ENCODE measurements around the gene SRR. TPM values are rescaled to one million over a fixed set of nuclear protein-coding genes. Genes with fewer than 3 reads are reported as not detected.
A peak's percentile ranks its signal among the peaks of the same experiment; 100 is the strongest.

Gene SRR
- total and polyA plus RNA-seq, 10 of the 15 experiments (the other 5 are each of a cell fraction or from before 2014, with no cell fraction given): 11.7 to 33.9 (median 20.2) TPM

DNA sequence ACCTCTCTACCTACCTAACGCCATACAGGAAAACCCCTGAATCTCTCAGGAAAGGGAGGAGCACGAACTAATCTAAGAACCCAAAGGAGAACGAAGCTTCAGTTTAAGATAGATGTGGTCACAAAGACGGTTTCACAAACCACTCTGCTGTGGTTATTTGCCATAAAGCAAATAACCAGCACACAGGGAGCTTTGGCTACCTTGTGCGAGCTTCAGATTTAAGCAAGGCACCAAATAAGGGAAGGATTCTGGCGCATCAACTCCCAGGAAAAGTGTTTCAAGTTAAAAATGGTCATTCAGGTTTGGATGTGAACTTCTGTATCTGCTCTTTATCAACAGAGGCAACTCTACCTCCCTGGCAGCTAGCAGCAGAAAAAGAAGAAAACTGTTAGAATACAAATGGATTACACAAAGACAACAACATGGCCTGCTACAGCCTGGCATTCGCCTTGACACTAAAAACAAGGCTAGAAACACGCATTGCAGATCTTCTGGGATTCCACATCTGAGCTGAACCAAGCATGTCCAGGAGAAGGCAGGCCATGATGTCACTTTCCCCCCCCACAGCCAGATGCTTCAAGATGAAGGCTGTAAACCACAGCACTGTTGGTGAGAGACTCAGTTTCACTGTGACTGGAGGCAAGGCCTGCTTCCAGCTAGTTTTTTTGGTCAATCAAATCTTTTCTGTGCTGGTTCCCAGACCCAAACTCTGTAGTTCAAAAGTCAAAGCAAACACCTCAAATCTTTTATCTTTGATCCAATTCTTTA lies 43.8 kb upstream of the SRR start (continued):
- TF ChIP-seq POLR2A (IDR thresholded peaks at IDR 0.05; ENCODE audit: low read depth, low read length) (peak; percentile 61), GATAD2B (conservative IDR thresholded peaks at IDR 0.05; ENCODE audit: low read depth) (peak; percentile 51; the same call in 1 of the 2 replicates)
- TF ChIP-seq, protein P1, sequence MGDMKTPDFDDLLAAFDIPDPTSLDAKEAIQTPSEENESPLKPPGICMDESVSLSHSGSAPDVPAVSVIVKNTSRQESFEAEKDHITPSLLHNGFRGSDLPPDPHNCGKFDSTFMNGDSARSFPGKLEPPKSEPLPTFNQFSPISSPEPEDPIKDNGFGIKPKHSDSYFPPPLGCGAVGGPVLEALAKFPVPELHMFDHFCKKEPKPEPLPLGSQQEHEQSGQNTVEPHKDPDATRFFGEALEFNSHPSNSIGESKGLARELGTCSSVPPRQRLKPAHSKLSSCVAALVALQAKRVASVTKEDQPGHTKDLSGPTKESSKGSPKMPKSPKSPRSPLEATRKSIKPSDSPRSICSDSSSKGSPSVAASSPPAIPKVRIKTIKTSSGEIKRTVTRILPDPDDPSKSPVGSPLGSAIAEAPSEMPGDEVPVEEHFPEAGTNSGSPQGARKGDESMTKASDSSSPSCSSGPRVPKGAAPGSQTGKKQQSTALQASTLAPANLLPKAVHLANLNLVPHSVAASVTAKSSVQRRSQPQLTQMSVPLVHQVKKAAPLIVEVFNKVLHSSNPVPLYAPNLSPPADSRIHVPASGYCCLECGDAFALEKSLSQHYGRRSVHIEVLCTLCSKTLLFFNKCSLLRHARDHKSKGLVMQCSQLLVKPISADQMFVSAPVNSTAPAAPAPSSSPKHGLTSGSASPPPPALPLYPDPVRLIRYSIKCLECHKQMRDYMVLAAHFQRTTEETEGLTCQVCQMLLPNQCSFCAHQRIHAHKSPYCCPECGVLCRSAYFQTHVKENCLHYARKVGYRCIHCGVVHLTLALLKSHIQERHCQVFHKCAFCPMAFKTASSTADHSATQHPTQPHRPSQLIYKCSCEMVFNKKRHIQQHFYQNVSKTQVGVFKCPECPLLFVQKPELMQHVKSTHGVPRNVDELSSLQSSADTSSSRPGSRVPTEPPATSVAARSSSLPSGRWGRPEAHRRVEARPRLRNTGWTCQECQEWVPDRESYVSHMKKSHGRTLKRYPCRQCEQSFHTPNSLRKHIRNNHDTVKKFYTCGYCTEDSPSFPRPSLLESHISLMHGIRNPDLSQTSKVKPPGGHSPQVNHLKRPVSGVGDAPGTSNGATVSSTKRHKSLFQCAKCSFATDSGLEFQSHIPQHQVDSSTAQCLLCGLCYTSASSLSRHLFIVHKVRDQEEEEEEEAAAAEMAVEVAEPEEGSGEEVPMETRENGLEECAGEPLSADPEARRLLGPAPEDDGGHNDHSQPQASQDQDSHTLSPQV (IDR thresholded peaks at IDR 0.05): peak; percentile 80

DNA sequence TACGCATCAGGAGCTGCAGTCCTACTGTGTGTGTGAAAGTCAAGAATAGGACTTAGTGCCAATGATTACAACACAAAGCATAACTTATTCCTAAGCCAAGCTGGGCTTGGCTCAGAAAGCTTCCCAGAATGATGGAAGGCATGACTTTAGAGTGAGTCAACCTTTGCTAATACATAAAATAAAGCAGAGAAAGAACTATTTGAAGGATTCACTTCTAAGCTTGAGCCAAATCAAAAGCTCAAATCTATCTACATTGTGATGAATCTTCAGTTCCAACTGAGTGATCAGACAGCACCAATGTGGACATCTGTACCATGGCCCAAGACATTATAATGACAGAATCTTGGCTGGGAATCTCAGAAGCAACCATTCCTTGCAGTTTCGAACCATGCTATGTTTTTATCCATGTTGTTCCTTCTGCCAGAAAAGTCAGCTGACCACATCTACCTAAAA lies 41.6 kb upstream of the SRR start:
- Histone ChIP-seq H3K4me1 (ENCODE audit: control insufficient read depth, insufficient read depth, low read length) (peaks cover 77% of the 10 kb centered on the region), H3K36me3 (ENCODE audit: control insufficient read depth in 2 of 2, insufficient read depth in 2 of 2, low read length in 1 of 2) (peaks cover 0 to 8% of the 10 kb centered on the region in 2 experiments; a peak in 1 of 4 replicates), H2AFZ (ENCODE audit: control insufficient read depth, low read depth, low read length) (no peak overlapping the region), H3K27me3 (replicated peaks in 1 of 2; ENCODE audit: control insufficient read depth in 2 of 2, insufficient read depth in 2 of 2, low read length in 1 of 2) (no peaks in the 10 kb centered on the region), H4K20me1 (ENCODE audit: control insufficient read depth, insufficient read depth) (no peaks in the 10 kb centered on the region), H3K9ac (ENCODE audit: control insufficient read depth, insufficient read depth, low read length) (no peak overlapping the region), H3K79me2 (ENCODE audit: control insufficient read depth, insufficient read depth, low read length) (peaks cover 50% of the 10 kb centered on the region), H3K27ac (ENCODE audit: control insufficient read depth, insufficient read depth) (peak overlapping the region; percentile 99), H3K9me3 (replicated peaks; ENCODE audit: control insufficient read depth, insufficient read depth, low read length) (no peaks in the 10 kb centered on the region), H3K4me2 (ENCODE audit: control insufficient read depth, insufficient read depth) (peak overlapping the region; percentile 22; the same call in 1 of the 2 replicates), H3K4me3 (no peak overlapping the region)
- no peak for FAIRE-seq
- POLR2A ChIA-PET: interaction anchor here (0.8 to 8.8 kb wide), 4 partner anchors 9 to 173 kb away, joined by 3 to 69 read pairs (median 20); partner anchors contain the start of genes SMG6 and SRR
- in situ Hi-C loops (cut with MboI): no loop called here
- WGBS (ENCODE audit: insufficient coverage, insufficient replicate concordance, low lambda C conversion rate, missing lambda C conversion rate): 92% methylated on average over 2 of the region's 2 CpGs
- no peak for DNase-seq (ENCODE audit: low read depth, low spot score)
- no TSS peak for BruUV-seq (replicated peaks)
- RAD21 ChIA-PET (ENCODE audit: unreplicated experiment): interaction anchor here (1.0 to 7.2 kb wide), 6 partner anchors 16 to 205 kb away, joined by 4 to 61 read pairs (median 15); partner anchors contain the start of gene HIC1
- no peak for ATAC-seq
- SMC1A ChIA-PET (ENCODE audit: uncharacterized antibody, unreplicated experiment): interaction anchor here (0.8 to 10.4 kb wide), 6 partner anchors 8 to 173 kb away, joined by 4 to 149 read pairs (median 28); no protein-coding TSS in a partner anchor
- TF ChIP-seq BRCA1 (IDR thresholded peaks at IDR 0.05; ENCODE audit: low read depth, low read length) (no peak), RAD51 (IDR thresholded peaks at IDR 0.05) (no peak), NRF1 (conservative IDR thresholded peaks at IDR 0.05; ENCODE audit: low read depth, low read length) (no peak), MYC (IDR thresholded peaks at IDR 0.05; ENCODE audit: insufficient read depth, insufficient read length, insufficient replicate concordance, low read length, severe bottlenecking) (no peak), MEF2B (IDR thresholded peaks at IDR 0.05; ENCODE audit: partially characterized antibody, poor library complexity, severe bottlenecking) (no peak), DPF2 (IDR thresholded peaks at IDR 0.05) (no peak), RFX5 (IDR thresholded peaks at IDR 0.05; ENCODE audit: low read depth, low read length) (no peak)
- TF ChIP-seq, protein P2, sequence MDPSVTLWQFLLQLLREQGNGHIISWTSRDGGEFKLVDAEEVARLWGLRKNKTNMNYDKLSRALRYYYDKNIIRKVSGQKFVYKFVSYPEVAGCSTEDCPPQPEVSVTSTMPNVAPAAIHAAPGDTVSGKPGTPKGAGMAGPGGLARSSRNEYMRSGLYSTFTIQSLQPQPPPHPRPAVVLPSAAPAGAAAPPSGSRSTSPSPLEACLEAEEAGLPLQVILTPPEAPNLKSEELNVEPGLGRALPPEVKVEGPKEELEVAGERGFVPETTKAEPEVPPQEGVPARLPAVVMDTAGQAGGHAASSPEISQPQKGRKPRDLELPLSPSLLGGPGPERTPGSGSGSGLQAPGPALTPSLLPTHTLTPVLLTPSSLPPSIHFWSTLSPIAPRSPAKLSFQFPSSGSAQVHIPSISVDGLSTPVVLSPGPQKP (IDR thresholded peaks at IDR 0.05; ENCODE audit: low read depth, low read length): no peak
- intact Hi-C loops (cut with micrococcal nuclease; ENCODE audit: unreplicated experiment): no loop called here
- CTCF ChIA-PET: interaction anchor here (1.1 to 7.5 kb wide), 4 partner anchors 10 to 38 kb away, joined by 4 to 48 read pairs (median 22); no protein-coding TSS in a partner anchor
